ENCODE data around the gene TMEM88.

The TMEM88 gene

GRCh38 chr17:7831233-7831632 lies 23.6 kb upstream of the TMEM88 start:
- peaks cover 4% of the 10 kb centered on the region for H3K4me1 ChIP-seq
- TF ChIP-seq, protein P1, sequence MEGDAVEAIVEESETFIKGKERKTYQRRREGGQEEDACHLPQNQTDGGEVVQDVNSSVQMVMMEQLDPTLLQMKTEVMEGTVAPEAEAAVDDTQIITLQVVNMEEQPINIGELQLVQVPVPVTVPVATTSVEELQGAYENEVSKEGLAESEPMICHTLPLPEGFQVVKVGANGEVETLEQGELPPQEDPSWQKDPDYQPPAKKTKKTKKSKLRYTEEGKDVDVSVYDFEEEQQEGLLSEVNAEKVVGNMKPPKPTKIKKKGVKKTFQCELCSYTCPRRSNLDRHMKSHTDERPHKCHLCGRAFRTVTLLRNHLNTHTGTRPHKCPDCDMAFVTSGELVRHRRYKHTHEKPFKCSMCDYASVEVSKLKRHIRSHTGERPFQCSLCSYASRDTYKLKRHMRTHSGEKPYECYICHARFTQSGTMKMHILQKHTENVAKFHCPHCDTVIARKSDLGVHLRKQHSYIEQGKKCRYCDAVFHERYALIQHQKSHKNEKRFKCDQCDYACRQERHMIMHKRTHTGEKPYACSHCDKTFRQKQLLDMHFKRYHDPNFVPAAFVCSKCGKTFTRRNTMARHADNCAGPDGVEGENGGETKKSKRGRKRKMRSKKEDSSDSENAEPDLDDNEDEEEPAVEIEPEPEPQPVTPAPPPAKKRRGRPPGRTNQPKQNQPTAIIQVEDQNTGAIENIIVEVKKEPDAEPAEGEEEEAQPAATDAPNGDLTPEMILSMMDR (IDR thresholded peaks at IDR 0.05; ENCODE audit: low read depth, low read length), result no peak
- H3K9me3 ChIP-seq, result no peaks in the 10 kb centered on the region
- DNase-seq, result no peak
- no peak overlapping the region for H3K4me3 ChIP-seq (ENCODE audit: low read depth, low read length)
- no peaks in the 10 kb centered on the region for H3K36me3 ChIP-seq
- H3K27me3 ChIP-seq, result no peaks in the 10 kb centered on the region

GRCh38 chr17:7832431-7832830 lies 22.4 kb upstream of the TMEM88 start:
- no peak overlapping the region for H3K4me3 ChIP-seq (ENCODE audit: low read depth, low read length)
- TF ChIP-seq, protein P1 (IDR thresholded peaks at IDR 0.05; ENCODE audit: low read depth, low read length), result no peak
- H3K27me3 ChIP-seq, result no peaks in the 10 kb centered on the region
- no peaks in the 10 kb centered on the region for H3K9me3 ChIP-seq
- peaks cover 4% of the 10 kb centered on the region for H3K4me1 ChIP-seq
- H3K36me3 ChIP-seq, result no peaks in the 10 kb centered on the region
- DNase-seq, result no peak

DNA sequence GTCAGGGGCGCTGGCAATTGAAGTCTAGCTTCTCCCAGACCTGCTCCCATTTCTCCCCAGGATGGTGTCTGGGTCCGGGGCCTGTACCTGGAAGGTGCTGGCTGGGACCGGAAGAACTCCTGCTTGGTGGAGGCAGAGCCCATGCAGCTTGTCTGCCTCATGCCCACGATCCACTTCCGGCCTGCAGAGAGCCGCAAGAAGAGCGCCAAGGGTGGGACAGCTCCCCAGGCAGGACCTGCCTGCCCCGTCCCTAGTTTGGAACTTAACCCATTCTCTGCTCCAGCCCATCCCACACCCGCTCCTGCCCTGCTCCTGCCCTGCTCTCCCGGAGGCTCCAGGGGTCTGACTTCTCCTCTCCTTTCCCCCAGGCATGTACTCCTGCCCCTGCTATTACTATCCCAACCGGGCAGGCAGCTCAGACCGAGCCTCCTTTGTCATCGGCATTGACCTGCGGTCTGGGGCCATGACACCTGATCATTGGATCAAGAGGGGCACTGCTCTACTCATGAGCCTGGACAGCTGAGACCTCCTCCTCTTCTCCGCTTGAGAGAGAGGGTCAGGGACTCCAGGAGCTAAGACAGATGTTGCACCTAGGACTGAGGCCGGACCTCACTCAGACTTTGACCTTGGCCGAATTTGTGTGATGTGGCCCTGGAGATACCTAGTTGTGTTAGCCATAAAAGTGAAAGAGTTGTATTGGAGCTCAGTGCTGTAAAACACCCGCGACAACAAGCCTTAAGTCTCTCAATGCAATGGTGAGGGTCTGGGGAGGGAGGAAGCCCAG lies 21.7 kb upstream of the TMEM88 start:
- no peaks in the 10 kb centered on the region for H3K9me3 ChIP-seq
- H3K4me3 ChIP-seq (ENCODE audit: low read depth, low read length), result peak overlapping the region; percentile 56
- H3K4me1 ChIP-seq, result peaks cover 4% of the 10 kb centered on the region
- TF ChIP-seq, protein P1 (IDR thresholded peaks at IDR 0.05; ENCODE audit: low read depth, low read length), result no peak
- no peaks in the 10 kb centered on the region for H3K27me3 ChIP-seq
- no peak for DNase-seq
- H3K36me3 ChIP-seq, result no peaks in the 10 kb centered on the region

GRCh38 chr17:7833795-7834541 lies 20.9 kb upstream of the TMEM88 start, which contains the start of gene KDM6B:
Gene KDM6B, plus strand, starts transcription at chr17:7834217. Its CDS starts 11,338 bp downstream, at chr17:7845555.
- no peaks in the 10 kb centered on the region for H3K27me3 ChIP-seq
- peak within 1 kb of the TSS; percentile 56 for H3K4me3 ChIP-seq (ENCODE audit: low read depth, low read length)
- peak; percentile 84 for DNase-seq
- TF ChIP-seq, protein P1 (IDR thresholded peaks at IDR 0.05; ENCODE audit: low read depth, low read length), result no peak
- peaks cover 6% of the 10 kb centered on the region for H3K4me1 ChIP-seq
- H3K36me3 ChIP-seq, result no peaks in the 10 kb centered on the region
- no peaks in the 10 kb centered on the region for H3K9me3 ChIP-seq

- Histone ChIP-seq H3K4me1 (peaks cover 6% of the 10 kb centered on the region), H3K27me3 (no peaks in the 10 kb centered on the region), H3K36me3 (no peaks in the 10 kb centered on the region), H3K9me3 (no peaks in the 10 kb centered on the region), H3K4me3 (ENCODE audit: low read depth, low read length) (peak overlapping the region; percentile 56)
- TF ChIP-seq, protein P1 (IDR thresholded peaks at IDR 0.05; ENCODE audit: low read depth, low read length), result no peak
- DNase-seq, result no peak
Measured at GRCh38 chr17:7834542-7834956, 20.3 kb upstream of the TMEM88 start.
